Testis (tissue), 3 donors: Measurements from ENCODE around the gene ZNF541. TPM values are rescaled to one million over a fixed set of nuclear protein-coding genes. Genes with fewer than 3 reads are reported as not detected.

Source experiments
- DNase-seq: peaks from one replicate; pipeline ENCODE4 v3.0.0-alpha.2; 2019
- H3K27ac ChIP-seq, 2 donors: fragments of 200-600 bp; sonication (generic); one replicate each; pipeline ENCODE4 v1.5.1; 2019
- H3K27me3 ChIP-seq: fragments of 200-600 bp; sonication (generic); one replicate; pipeline ENCODE4 v1.5.1; 2019
- H3K36me3 ChIP-seq: fragments of 200-600 bp; sonication (generic); one replicate; pipeline ENCODE4 v1.5.1; 2017; ENCODE audit warnings: low read depth; ENCODE audit errors: missing control alignments
- H3K4me1 ChIP-seq: fragments of 200-600 bp; sonication (generic); one replicate; pipeline ENCODE4 v1.5.1; 2019
- H3K4me3 ChIP-seq, 2 donors: fragments of 200-600 bp; sonication (generic); one replicate each; pipeline ENCODE4 v1.5.1; 2017 to 2019
- H3K9me3 ChIP-seq: fragments of 200-600 bp; sonication (generic); one replicate; pipeline ENCODE4 v1.5.1; 2017
- POLR2A ChIP-seq: fragments of 450-650 bp; IDR thresholded peaks from one replicate; pipeline ENCODE4 v1.6.1; 2017; ENCODE audit warnings: antibody characterized with exemption, mild to moderate bottlenecking, moderate library complexity
- WGBS, 2 donors: methylation state at CpG; one replicate each; pipeline ENCODE4 v1.1.5; 2018; 5-methylcytosine and 5-hydroxymethylcytosine counted together
- intact Hi-C: fragments of 100-400 bp; cut with DNase I; formaldehyde crosslinking; loops from one replicate; pipeline ENCODE4 v1.15.1; 2023; ENCODE audit warnings: low total_unique reads
- polyA plus RNA-seq: library from polyadenylated mRNA; stranded (reverse); fragments of 350-450 nt; fragmentation: Illumina TruSeq; extraction: RNeasy Lipid Tissue Mini Kit (QIAGEN cat#74804); gene quantifications from one replicate; pipeline ENCODE4 v1.2.3, GENCODE V29; 2014; ENCODE audit warnings: low read depth, low replicate concordance; ENCODE audit not compliant: insufficient read depth
- total RNA-seq, 2 donors: library from RNA; depleted of rRNA; stranded (reverse); fragments of >200 nt; gene quantifications; one replicate each; pipeline ENCODE4 v1.2.3, GENCODE V29; 2016
- TF ChIP-seq, protein P1 (sequence below), 3 experiments: fragments of 450-650 bp in 2 of 3; fragments of 200-600 bp in 1 of 3; sonication (generic) in 1 of 3; IDR thresholded peaks; one replicate each; pipeline ENCODE4 v1.5.1; 2016 to 2019; ENCODE audit warnings: antibody characterized with exemption in 3 of 3, mild to moderate bottlenecking in 2 of 3, moderate library complexity in 1 of 3

ZNF541 gene
- total and polyA plus RNA-seq, 3 donors from 2014 or later, result 30.4 to 51.5 (median 42.0) TPM

DNA sequence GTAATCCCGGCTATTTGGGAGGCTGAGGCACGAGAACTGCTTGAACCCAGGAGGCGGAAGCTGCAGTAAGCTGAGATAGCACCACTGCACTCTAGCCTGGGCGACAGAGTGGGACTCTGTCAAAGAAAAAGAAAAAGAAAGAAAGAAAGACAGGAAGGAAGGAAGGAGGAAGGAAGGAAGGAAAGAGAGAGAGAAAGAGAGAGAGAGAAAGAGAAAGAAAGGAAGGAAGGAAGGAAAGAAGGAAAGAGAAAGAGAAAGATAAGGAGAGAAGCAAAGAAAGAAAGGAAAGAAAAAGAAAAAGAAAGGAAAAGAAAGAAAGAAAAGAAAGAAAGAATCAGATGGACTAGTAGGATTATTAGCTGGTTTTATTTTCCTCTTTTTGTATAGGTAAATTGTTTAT, 22.8 kb downstream of the ZNF541 start:
- H3K4me1 ChIP-seq, result peaks cover 5% of the 10 kb centered on the region
- intact Hi-C loops, result no loop called here
- no peaks in the 10 kb centered on the region for H3K27me3 ChIP-seq
- no peaks in the 10 kb centered on the region for H3K9me3 ChIP-seq
- TF ChIP-seq POLR2A, result no peak
- TF ChIP-seq, protein P1, sequence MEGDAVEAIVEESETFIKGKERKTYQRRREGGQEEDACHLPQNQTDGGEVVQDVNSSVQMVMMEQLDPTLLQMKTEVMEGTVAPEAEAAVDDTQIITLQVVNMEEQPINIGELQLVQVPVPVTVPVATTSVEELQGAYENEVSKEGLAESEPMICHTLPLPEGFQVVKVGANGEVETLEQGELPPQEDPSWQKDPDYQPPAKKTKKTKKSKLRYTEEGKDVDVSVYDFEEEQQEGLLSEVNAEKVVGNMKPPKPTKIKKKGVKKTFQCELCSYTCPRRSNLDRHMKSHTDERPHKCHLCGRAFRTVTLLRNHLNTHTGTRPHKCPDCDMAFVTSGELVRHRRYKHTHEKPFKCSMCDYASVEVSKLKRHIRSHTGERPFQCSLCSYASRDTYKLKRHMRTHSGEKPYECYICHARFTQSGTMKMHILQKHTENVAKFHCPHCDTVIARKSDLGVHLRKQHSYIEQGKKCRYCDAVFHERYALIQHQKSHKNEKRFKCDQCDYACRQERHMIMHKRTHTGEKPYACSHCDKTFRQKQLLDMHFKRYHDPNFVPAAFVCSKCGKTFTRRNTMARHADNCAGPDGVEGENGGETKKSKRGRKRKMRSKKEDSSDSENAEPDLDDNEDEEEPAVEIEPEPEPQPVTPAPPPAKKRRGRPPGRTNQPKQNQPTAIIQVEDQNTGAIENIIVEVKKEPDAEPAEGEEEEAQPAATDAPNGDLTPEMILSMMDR (IDR thresholded peaks at IDR 0.05), result no peak
- no peak overlapping the region for H3K4me3 ChIP-seq
- no peaks in the 10 kb centered on the region for H3K36me3 ChIP-seq
- DNase-seq, result no peak
- WGBS, 2 donors, result 96% methylated on average over 4 of the region's 4 CpGs
- no peak overlapping the region for H3K27ac ChIP-seq

DNA sequence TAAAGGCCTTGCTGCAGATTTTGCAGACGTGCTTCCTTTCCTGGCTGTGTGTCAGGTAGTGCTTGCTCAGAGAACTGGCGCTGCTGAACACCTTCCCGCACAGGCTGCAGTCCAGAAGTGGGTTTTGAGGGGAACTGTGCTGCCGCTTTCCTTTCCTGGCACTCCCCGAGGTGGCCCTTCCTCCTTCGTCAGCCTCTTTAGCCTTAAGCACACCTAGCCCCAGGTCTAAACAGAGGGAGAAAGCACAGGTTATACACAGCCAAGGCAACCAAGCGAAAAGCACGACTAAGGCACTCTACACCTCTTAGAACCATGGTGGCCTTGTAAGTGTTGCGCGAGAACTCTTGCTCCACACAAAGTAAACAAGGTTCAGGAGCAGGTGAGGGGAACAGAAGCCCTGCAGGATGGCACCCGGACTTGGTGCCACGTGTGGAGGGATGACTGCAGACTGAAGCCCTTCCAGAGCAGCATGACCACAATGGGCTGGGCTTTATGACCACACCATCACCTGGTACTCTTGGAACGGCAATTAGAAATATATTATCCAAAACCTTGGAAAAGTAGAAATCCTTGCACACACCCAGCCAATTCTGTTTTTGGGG, 23.6 kb downstream of the ZNF541 start:
- TF ChIP-seq POLR2A, result no peak
- TF ChIP-seq, protein P1 (IDR thresholded peaks at IDR 0.05), result no peak
- Histone ChIP-seq H3K9me3 (no peaks in the 10 kb centered on the region), H3K4me3 (no peak overlapping the region), H3K27me3 (no peaks in the 10 kb centered on the region), H3K36me3 (no peaks in the 10 kb centered on the region), H3K27ac (no peak overlapping the region), H3K4me1 (peaks cover 5% of the 10 kb centered on the region)
- no peak for DNase-seq
- WGBS, 2 donors, result 85 to 91% methylated on average over 12 to 13 of the region's 13 CpGs
- intact Hi-C loops, result no loop called here

DNA sequence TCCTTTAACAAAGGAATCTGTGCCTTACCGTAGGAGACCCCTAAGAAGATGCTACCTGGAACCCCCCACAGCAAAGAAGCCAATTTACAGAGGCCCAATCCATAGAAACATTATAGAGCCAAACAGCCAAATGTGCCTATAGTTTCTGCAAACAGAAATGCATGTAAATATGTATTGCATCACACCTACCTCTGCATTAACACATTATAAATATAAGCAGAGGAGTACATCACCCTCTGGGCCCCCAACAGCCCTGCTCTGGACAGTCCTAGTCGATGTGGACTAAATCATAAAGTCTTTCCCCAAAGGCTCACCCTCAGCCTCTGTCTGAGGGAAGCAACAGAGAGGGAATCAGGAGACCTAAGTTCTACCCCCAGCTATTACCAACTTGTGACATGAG, 25.7 kb downstream of the ZNF541 start:
- no peaks in the 10 kb centered on the region for H3K27me3 ChIP-seq
- no peak for DNase-seq
- H3K4me1 ChIP-seq, result peaks cover 5% of the 10 kb centered on the region
- intact Hi-C loops, result no loop called here
- no peaks in the 10 kb centered on the region for H3K9me3 ChIP-seq
- TF ChIP-seq, protein P1 (IDR thresholded peaks at IDR 0.05), result no peak
- TF ChIP-seq POLR2A, result no peak
- no peak overlapping the region for H3K4me3 ChIP-seq
- no peak overlapping the region for H3K27ac ChIP-seq
- 72 to 81% methylated on average over 2 of the region's 2 CpGs for WGBS, 2 donors
- no peaks in the 10 kb centered on the region for H3K36me3 ChIP-seq

DNA sequence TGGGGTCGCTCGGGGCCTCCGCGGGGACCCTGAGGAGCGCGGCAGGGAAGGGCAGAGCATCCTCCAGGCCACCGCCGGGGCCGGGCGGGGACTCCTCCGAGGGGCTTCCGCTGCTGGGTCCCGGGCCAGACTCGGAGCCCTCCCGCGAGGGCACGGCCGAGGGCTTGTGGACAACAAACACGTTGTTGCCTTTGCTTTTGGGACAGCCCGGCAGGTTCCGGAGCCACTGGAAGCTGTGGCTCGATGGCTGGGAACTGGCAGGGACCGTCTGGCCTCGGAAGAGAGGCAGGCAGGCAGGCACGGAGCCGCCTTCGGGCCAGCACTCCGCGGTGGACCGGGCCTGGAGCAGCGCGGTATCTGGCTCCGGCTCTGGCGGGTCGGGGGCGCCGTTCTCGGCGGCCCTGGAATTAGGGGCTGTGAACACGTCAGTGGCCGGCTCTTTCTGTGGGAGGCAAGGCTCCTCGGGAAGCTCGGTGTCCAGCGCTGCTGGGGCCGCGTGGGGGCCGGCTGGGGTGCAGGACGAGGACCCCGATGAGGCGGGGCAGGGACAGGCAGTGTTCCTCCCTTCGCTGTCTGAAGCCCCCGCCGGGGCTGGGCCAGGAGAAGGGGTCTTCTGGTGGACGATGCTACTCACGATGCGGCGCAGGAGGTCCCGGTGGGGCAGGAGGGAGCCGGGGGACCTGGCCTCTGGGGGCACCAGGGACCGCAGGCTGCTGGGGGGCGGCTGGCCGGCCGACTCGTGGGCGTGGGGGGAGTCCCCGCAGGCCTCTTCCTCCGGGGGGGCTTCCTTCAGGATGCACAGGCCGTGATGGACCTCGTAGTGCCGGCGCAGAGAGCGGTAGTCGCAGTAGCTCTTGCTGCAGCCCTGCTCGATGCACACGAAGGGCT, 27.6 kb downstream of the ZNF541 start:
- Histone ChIP-seq H3K27ac (no peak overlapping the region), H3K4me3 (peak overlapping the region; percentile 0 to 47), H3K4me1 (peaks cover 5% of the 10 kb centered on the region), H3K36me3 (no peaks in the 10 kb centered on the region), H3K9me3 (no peaks in the 10 kb centered on the region), H3K27me3 (no peaks in the 10 kb centered on the region)
- intact Hi-C loops, result no loop called here
- no peak for TF ChIP-seq POLR2A
- TF ChIP-seq, protein P1 (IDR thresholded peaks at IDR 0.05), result no peak
- no peak for DNase-seq
- WGBS, 2 donors, result 26 to 29% methylated on average over 11 to 70 of the region's 75 CpGs
